Activated CD4-positive, alpha-beta T cell treated with anti-CD3 and anti-CD28 coated beads for 24 hours (primary cell): ENCODE results near the gene MOCOS.

Experiments used
- DNase-seq, 2 donors: peaks; one replicate each; pipeline ENCODE4 v3.0.0-alpha.2; 2020; ENCODE audit warnings: low read depth in 2 of 2

MOCOS gene

GRCh38 chr18:36304723-36305122 is 117.4 kb downstream of the MOCOS start:
- DNase-seq, result no peak

- DNase-seq, result no peak
Measured at GRCh38 chr18:36305375-36305774, 118.1 kb downstream of the MOCOS start.

GRCh38 chr18:36307513-36307912 is 120.2 kb downstream of the MOCOS start:
- no peak for DNase-seq

GRCh38 chr18:36308711-36309435 is 121.6 kb downstream of the MOCOS start:
- DNase-seq, result no peak

GRCh38 chr18:36309436-36310391 is 122.4 kb downstream of the MOCOS start:
- no peak for DNase-seq

GRCh38 chr18:36311026-36311570 is 123.8 kb downstream of the MOCOS start:
- DNase-seq, result no peak

GRCh38 chr18:36312806-36313395 is 125.6 kb downstream of the MOCOS start:
- DNase-seq, result no peak

GRCh38 chr18:36314098-36314497 is 126.8 kb downstream of the MOCOS start:
- no peak for DNase-seq

GRCh38 chr18:36314754-36315153 is 127.5 kb downstream of the MOCOS start:
- DNase-seq, result no peak

GRCh38 chr18:36315736-36316135 is 128.4 kb downstream of the MOCOS start:
- no peak for DNase-seq

- no peak for DNase-seq
Measured at GRCh38 chr18:36316246-36316645, 128.9 kb downstream of the MOCOS start.
